WTC11 (cell line): ENCODE measurements around the gene TBC1D14. TPM values are rescaled to one million over a fixed set of nuclear protein-coding genes. Genes with fewer than 3 reads are reported as not detected.

ENCODE experiments used
- AR ChIP-seq: fragments of 250-450 bp; sonication (Bioruptor Pico); IDR thresholded peaks from 2 replicates; pipeline ENCODE4 v1.9.0; 2021; ENCODE audit warnings: mild to moderate bottlenecking
- ARID4B ChIP-seq: sonication (generic); formaldehyde crosslinking; IDR thresholded peaks from 2 replicates; pipeline ENCODE4 v1.8.0; 2023; ENCODE audit warnings: missing genetic modification reagents, mild to moderate bottlenecking, borderline replicate concordance
- E2F1 ChIP-seq: sonication (generic); formaldehyde crosslinking; IDR thresholded peaks from 2 replicates; pipeline ENCODE4 v1.8.0; 2022; ENCODE audit warnings: mild to moderate bottlenecking, missing genetic modification reagents
- E2F4 ChIP-seq: sonication (generic); formaldehyde crosslinking; IDR thresholded peaks from 2 replicates; pipeline ENCODE4 v1.8.1; 2022; ENCODE audit warnings: low read depth, mild to moderate bottlenecking, moderate library complexity, missing genetic modification reagents, borderline replicate concordance
- EMX1 ChIP-seq: fragments of 250-450 bp; sonication (Bioruptor Pico); IDR thresholded peaks from 2 replicates; pipeline ENCODE4 v1.8.0; 2021; ENCODE audit warnings: mild to moderate bottlenecking
- ESRRA ChIP-seq: sonication (generic); formaldehyde crosslinking; IDR thresholded peaks from 2 replicates; pipeline ENCODE4 v1.8.1; 2022; ENCODE audit warnings: mild to moderate bottlenecking, missing genetic modification reagents, borderline replicate concordance
- FOXP1 ChIP-seq: sonication (generic); formaldehyde crosslinking; IDR thresholded peaks from 2 replicates; pipeline ENCODE4 v1.8.0; 2022; ENCODE audit warnings: missing genetic modification reagents, mild to moderate bottlenecking, moderate library complexity, borderline replicate concordance
- GABPB1 ChIP-seq: sonication (generic); formaldehyde crosslinking; IDR thresholded peaks from 2 replicates; pipeline ENCODE4 v1.8.1; 2023; ENCODE audit warnings: mild to moderate bottlenecking, missing genetic modification reagents
- IRF1 ChIP-seq: sonication (generic); formaldehyde crosslinking; IDR thresholded peaks from 2 replicates; pipeline ENCODE4 v1.8.0; 2023; ENCODE audit warnings: missing genetic modification reagents
- NFATC4 ChIP-seq: fragments of 250-450 bp; sonication (Bioruptor Pico); IDR thresholded peaks from 2 replicates; pipeline ENCODE4 v1.9.0; 2021; ENCODE audit warnings: mild to moderate bottlenecking
- NFE2L1 ChIP-seq: sonication (generic); formaldehyde crosslinking; IDR thresholded peaks from 2 replicates; pipeline ENCODE4 v1.8.1; 2023; ENCODE audit warnings: missing genetic modification reagents
- NFYB ChIP-seq: sonication (generic); formaldehyde crosslinking; conservative IDR thresholded peaks from 2 replicates; pipeline ENCODE4 v1.8.0; 2022; ENCODE audit warnings: low read depth, missing genetic modification reagents
- NR1H2 ChIP-seq: sonication (generic); formaldehyde crosslinking; IDR thresholded peaks from 2 replicates; pipeline ENCODE4 v1.9.0; 2021; ENCODE audit warnings: mild to moderate bottlenecking, moderate library complexity, missing genetic modification reagents
- NR2C2 ChIP-seq: sonication (generic); formaldehyde crosslinking; IDR thresholded peaks from 2 replicates; pipeline ENCODE4 v1.8.0; 2022; ENCODE audit warnings: mild to moderate bottlenecking, missing genetic modification reagents
- NR3C1 ChIP-seq: sonication (generic); formaldehyde crosslinking; conservative IDR thresholded peaks from 2 replicates; pipeline ENCODE4 v1.8.1; 2023; ENCODE audit warnings: low read depth, mild to moderate bottlenecking, missing genetic modification reagents
- PRRX2 ChIP-seq: fragments of 250-450 bp; sonication (Bioruptor Pico); IDR thresholded peaks from 2 replicates; pipeline ENCODE4 v1.8.0; 2021; ENCODE audit warnings: mild to moderate bottlenecking
- RELA ChIP-seq: sonication (generic); formaldehyde crosslinking; IDR thresholded peaks from 2 replicates; pipeline ENCODE4 v1.8.1; 2022; ENCODE audit warnings: missing genetic modification reagents, mild to moderate bottlenecking, borderline replicate concordance
- SMAD3 ChIP-seq: sonication (generic); formaldehyde crosslinking; IDR thresholded peaks from 2 replicates; pipeline ENCODE4 v1.8.0; 2022; ENCODE audit warnings: missing genetic modification reagents, mild to moderate bottlenecking, borderline replicate concordance
- STAT6 ChIP-seq: sonication (generic); formaldehyde crosslinking; conservative IDR thresholded peaks from 2 replicates; pipeline ENCODE4 v1.8.1; 2023; ENCODE audit warnings: mild to moderate bottlenecking, low read depth, missing genetic modification reagents, moderate library complexity
- TP53 ChIP-seq: sonication (generic); formaldehyde crosslinking; IDR thresholded peaks from 2 replicates; pipeline ENCODE4 v1.8.1; 2023; ENCODE audit warnings: mild to moderate bottlenecking, missing genetic modification reagents
- ZBTB21 ChIP-seq: sonication (generic); formaldehyde crosslinking; IDR thresholded peaks from 2 replicates; pipeline ENCODE4 v1.8.1; 2023; ENCODE audit warnings: mild to moderate bottlenecking, missing genetic modification reagents, borderline replicate concordance
- ZNF121 ChIP-seq: sonication (generic); formaldehyde crosslinking; IDR thresholded peaks from 2 replicates; pipeline ENCODE4 v1.8.0; 2023; ENCODE audit warnings: missing genetic modification reagents
- ZNF317 ChIP-seq: sonication (generic); formaldehyde crosslinking; IDR thresholded peaks from 2 replicates; pipeline ENCODE4 v1.8.1; 2023; ENCODE audit warnings: low read depth, mild to moderate bottlenecking, moderate library complexity, missing genetic modification reagents, borderline replicate concordance
- ZSCAN18 ChIP-seq: fragments of 250-450 bp; sonication (Bioruptor Pico); IDR thresholded peaks from 2 replicates; pipeline ENCODE4 v2.1.2; 2022; ENCODE audit warnings: mild to moderate bottlenecking, moderate library complexity
- total RNA-seq: library from RNA; stranded (reverse); gene quantifications from 3 replicates; pipeline ENCODE4 v1.2.3, GENCODE V29; 2021

Gene TBC1D14
- total RNA-seq, 1 experiment from 2014 or later, result 45.1 TPM

GRCh38 chr4:6909113-6909969 is at the start of gene TBC1D14 (continued):
- TF ChIP-seq ESRRA (no peak), ZNF121 (CRISPR knock-in tag) (no peak), NR1H2 (CRISPR knock-in tag) (no peak), TP53 (no peak), RELA (no peak), ZBTB21 (CRISPR knock-in tag) (no peak), SMAD3 (CRISPR knock-in tag) (no peak), E2F4 (no peak), EMX1 (CRISPR knock-in tag) (no peak), NFYB (CRISPR knock-in tag) (no peak), ARID4B (CRISPR knock-in tag) (no peak), NFE2L1 (CRISPR knock-in tag) (no peak), IRF1 (no peak), ZNF317 (CRISPR knock-in tag) (no peak), STAT6 (no peak), FOXP1 (CRISPR knock-in tag) (no peak), E2F1 (CRISPR knock-in tag) (no peak), ZSCAN18 (no peak), NR3C1 (CRISPR knock-in tag) (no peak), AR (CRISPR knock-in tag) (no peak), PRRX2 (CRISPR knock-in tag) (0 out of 2 replicates have a peak, but pooled peaks have one; percentile 36), NFATC4 (CRISPR knock-in tag) (no peak), NR2C2 (no peak), GABPB1 (CRISPR knock-in tag) (0 out of 2 replicates have a peak, but pooled peaks have one; percentile 12)
